DND-41 (cell line): Measurements from ENCODE around the gene GRK7.

Source experiments
- ATAC-seq: fragments of 200-7000 bp; cut with Tn5 transposase; 3 replicates; pipeline ENCODE4 v1.9.1; 2021; ENCODE audit warnings: low read depth; ENCODE audit not compliant: insufficient read depth
- DNase-seq: peaks from one replicate; pipeline ENCODE4 v3.0.0-alpha.2; 2020
- H2AFZ ChIP-seq: 2 replicates; pipeline ENCODE4 v1.6.0; 2012; ENCODE audit warnings: low read depth, low read length
- H3K27ac ChIP-seq: 2 replicates; pipeline ENCODE4 v1.5.1; 2012; ENCODE audit warnings: low read length, inconsistent platforms
- H3K27me3 ChIP-seq: fragments of 200-600 bp; sonication (generic); 2 replicates; pipeline ENCODE4 v1.6.0; 2012; ENCODE audit warnings: low read length, mild to moderate bottlenecking, inconsistent platforms; ENCODE audit not compliant: insufficient read depth, poor library complexity
- H3K36me3 ChIP-seq: 2 replicates; pipeline ENCODE4 v1.5.1; 2012; ENCODE audit warnings: low read length, inconsistent platforms; ENCODE audit not compliant: insufficient read depth
- H3K4me1 ChIP-seq: 2 replicates; pipeline ENCODE4 v1.5.1; 2012; ENCODE audit warnings: mild to moderate bottlenecking, low read length; ENCODE audit not compliant: insufficient read depth
- H3K4me2 ChIP-seq: 2 replicates; pipeline ENCODE4 v1.6.0; 2012; ENCODE audit warnings: mild to moderate bottlenecking, moderate library complexity, low read length, inconsistent platforms; ENCODE audit not compliant: insufficient read depth
- H3K4me3 ChIP-seq, 2 experiments: fragments of 200-600 bp in 1 of 2; shearing (Covaris generic) in 1 of 2; 2 replicates each; pipeline ENCODE4 v1.5.1; 2012 to 2016; ENCODE audit warnings: inconsistent platforms in 2 of 2, low read length in 2 of 2, mild to moderate bottlenecking in 2 of 2, low read depth in 1 of 2, moderate library complexity in 1 of 2
- H3K79me2 ChIP-seq: 2 replicates; pipeline ENCODE4 v1.6.0; 2012; ENCODE audit warnings: low read length, inconsistent platforms; ENCODE audit not compliant: insufficient read depth
- H3K9ac ChIP-seq: 2 replicates; pipeline ENCODE4 v1.6.0; 2012; ENCODE audit warnings: low read depth, mild to moderate bottlenecking, inconsistent platforms, low read length, moderate library complexity
- H3K9me3 ChIP-seq: 2 replicates; pipeline ENCODE4 v1.5.1; 2012; ENCODE audit warnings: low read length, moderate library complexity, mild to moderate bottlenecking, inconsistent platforms; ENCODE audit not compliant: insufficient read depth, severe bottlenecking
- H4K20me1 ChIP-seq: 2 replicates; pipeline ENCODE4 v1.6.0; 2012; ENCODE audit warnings: low read length; ENCODE audit not compliant: insufficient read depth
- EZH2 ChIP-seq: IDR thresholded peaks from 3 replicates; pipeline ENCODE4 v1.6.1; 2012; ENCODE audit warnings: borderline replicate concordance, low read depth, mild to moderate bottlenecking, moderate library complexity, low read length, inconsistent platforms; ENCODE audit not compliant: severe bottlenecking
- TF ChIP-seq, protein P1 (sequence below): IDR thresholded peaks from 2 replicates; pipeline ENCODE4 v1.5.1; 2012; ENCODE audit warnings: borderline replicate concordance, low read length, moderate library complexity, mild to moderate bottlenecking; ENCODE audit not compliant: poor library complexity, severe bottlenecking; ENCODE audit errors: extremely low read depth

GRK7 gene

DNA sequence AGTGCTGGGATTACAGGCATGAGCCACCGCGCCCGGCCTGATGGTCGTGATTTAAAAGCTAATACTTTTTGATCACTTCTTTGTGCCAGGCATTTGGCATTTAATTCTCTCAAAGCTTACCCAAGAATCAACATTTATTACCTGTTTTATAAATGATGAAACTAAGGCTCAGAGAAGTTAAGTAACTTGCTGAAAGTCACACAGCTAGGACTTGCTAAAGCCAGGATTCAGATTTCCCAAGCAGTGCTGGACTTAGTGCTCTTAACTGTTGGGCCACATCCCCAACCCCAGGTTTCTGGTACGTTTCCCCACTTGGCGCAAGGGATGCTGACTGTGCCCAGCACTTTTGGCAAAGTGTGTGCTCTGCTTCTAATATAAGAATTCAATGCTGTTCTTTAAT is 10.5 kb downstream of the GRK7 start:
- Histone ChIP-seq H3K4me1 (no peaks in the 10 kb centered on the region), H4K20me1 (no peaks in the 10 kb centered on the region), H3K4me3 (no peak overlapping the region), H3K27ac (no peak overlapping the region), H3K9ac (no peak overlapping the region), H3K4me2 (no peak overlapping the region), H3K79me2 (no peaks in the 10 kb centered on the region), H3K9me3 (no peaks in the 10 kb centered on the region), H2AFZ (no peak overlapping the region), H3K36me3 (no peaks in the 10 kb centered on the region), H3K27me3 (no peaks in the 10 kb centered on the region)
- DNase-seq (no peak), ATAC-seq (no peak)
- TF ChIP-seq, protein P1, sequence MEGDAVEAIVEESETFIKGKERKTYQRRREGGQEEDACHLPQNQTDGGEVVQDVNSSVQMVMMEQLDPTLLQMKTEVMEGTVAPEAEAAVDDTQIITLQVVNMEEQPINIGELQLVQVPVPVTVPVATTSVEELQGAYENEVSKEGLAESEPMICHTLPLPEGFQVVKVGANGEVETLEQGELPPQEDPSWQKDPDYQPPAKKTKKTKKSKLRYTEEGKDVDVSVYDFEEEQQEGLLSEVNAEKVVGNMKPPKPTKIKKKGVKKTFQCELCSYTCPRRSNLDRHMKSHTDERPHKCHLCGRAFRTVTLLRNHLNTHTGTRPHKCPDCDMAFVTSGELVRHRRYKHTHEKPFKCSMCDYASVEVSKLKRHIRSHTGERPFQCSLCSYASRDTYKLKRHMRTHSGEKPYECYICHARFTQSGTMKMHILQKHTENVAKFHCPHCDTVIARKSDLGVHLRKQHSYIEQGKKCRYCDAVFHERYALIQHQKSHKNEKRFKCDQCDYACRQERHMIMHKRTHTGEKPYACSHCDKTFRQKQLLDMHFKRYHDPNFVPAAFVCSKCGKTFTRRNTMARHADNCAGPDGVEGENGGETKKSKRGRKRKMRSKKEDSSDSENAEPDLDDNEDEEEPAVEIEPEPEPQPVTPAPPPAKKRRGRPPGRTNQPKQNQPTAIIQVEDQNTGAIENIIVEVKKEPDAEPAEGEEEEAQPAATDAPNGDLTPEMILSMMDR, result no peak
- TF ChIP-seq EZH2, result no peak

DNA sequence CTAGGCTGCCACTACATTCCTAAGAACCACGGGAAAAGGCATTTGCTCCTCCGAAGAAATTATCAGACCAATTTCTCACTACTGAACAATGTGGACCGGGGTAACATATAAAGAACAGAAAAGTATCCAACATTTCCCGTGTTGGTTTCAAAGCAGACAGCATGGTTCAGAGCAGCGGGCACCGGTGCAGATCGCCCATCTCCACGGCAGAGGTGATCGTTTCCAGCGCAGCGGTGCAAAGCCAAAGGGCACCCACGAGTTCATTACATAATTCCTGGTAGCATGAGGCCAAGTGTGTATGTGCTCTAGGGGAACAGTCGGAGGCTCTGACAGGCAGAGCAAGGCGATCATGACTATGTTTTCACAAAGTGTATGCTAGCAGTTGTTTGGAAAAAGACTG is 13.2 kb downstream of the GRK7 start:
- Histone ChIP-seq H3K4me1 (no peaks in the 10 kb centered on the region), H4K20me1 (no peaks in the 10 kb centered on the region), H3K36me3 (no peaks in the 10 kb centered on the region), H3K4me3 (no peak overlapping the region), H3K9me3 (no peaks in the 10 kb centered on the region), H3K27me3 (no peaks in the 10 kb centered on the region), H3K9ac (no peak overlapping the region), H2AFZ (no peak overlapping the region), H3K4me2 (no peak overlapping the region), H3K79me2 (no peaks in the 10 kb centered on the region), H3K27ac (no peak overlapping the region)
- ATAC-seq (no peak), DNase-seq (no peak)
- TF ChIP-seq, protein P1, result no peak
- TF ChIP-seq EZH2, result no peak

DNA sequence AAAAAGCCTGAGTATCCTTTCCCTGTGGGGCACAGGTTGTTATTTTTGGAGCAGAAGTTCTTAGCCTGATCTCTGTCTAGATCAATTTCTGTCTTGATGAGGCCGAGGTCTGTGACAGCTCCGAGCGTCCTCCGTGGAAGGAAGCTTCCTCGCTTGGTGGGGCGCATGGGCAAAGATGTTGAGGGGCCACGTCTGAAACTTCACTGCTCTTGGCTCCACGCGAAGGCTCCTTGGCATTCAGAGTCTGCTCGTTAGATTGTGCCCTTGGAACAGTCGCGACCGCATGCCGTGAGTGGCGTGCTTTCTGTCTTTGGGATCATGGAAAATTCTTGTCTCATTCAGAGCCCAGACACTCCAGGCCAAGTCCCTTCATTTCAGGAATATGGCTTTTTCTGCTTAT is 13.7 kb downstream of the GRK7 start:
- H3K27me3 ChIP-seq, result no peaks in the 10 kb centered on the region
- H2AFZ ChIP-seq, result no peak overlapping the region
- no peaks in the 10 kb centered on the region for H3K36me3 ChIP-seq
- no peak overlapping the region for H3K4me2 ChIP-seq
- no peak overlapping the region for H3K4me3 ChIP-seq
- DNase-seq (no peak), ATAC-seq (no peak)
- H3K79me2 ChIP-seq, result no peaks in the 10 kb centered on the region
- H3K4me1 ChIP-seq, result no peaks in the 10 kb centered on the region
- H3K9me3 ChIP-seq, result no peaks in the 10 kb centered on the region
- H4K20me1 ChIP-seq, result no peaks in the 10 kb centered on the region
- no peak for TF ChIP-seq EZH2
- TF ChIP-seq, protein P1, result no peak
- H3K9ac ChIP-seq, result no peak overlapping the region
- H3K27ac ChIP-seq, result no peak overlapping the region
